WTC11 (cell line): Measurements from ENCODE around the gene UGT1A7.

Experiments
- ELF4 ChIP-seq: sonication (generic); formaldehyde crosslinking; IDR thresholded peaks from 2 replicates; pipeline ENCODE4 v1.8.1; 2022; ENCODE audit warnings: low read depth, mild to moderate bottlenecking, moderate library complexity, missing genetic modification reagents
- FOXK1 ChIP-seq: sonication (generic); formaldehyde crosslinking; IDR thresholded peaks from 2 replicates; pipeline ENCODE4 v1.8.0; 2022; ENCODE audit warnings: mild to moderate bottlenecking, moderate library complexity, missing genetic modification reagents
- TCF7 ChIP-seq: sonication (generic); formaldehyde crosslinking; IDR thresholded peaks from 2 replicates; pipeline ENCODE4 v1.8.0; 2022; ENCODE audit warnings: mild to moderate bottlenecking, low read depth, missing genetic modification reagents, moderate library complexity
- TEAD4 ChIP-seq: sonication (generic); formaldehyde crosslinking; IDR thresholded peaks from 2 replicates; pipeline ENCODE4 v1.8.0; 2022; ENCODE audit warnings: mild to moderate bottlenecking, missing genetic modification reagents
- TF ChIP-seq, protein P1 (sequence below): fragments of 200-600 bp; IDR thresholded peaks from 2 replicates; pipeline ENCODE4 v1.8.0; 2022; ENCODE audit warnings: antibody characterized with exemption
- TF ChIP-seq, protein P2 (sequence below): sonication (generic); formaldehyde crosslinking; conservative IDR thresholded peaks from 2 replicates; pipeline ENCODE4 v1.8.1; 2022; ENCODE audit warnings: mild to moderate bottlenecking, missing genetic modification reagents
- TF ChIP-seq, protein P3 (sequence below): fragments of 250-450 bp; sonication (Bioruptor Pico); IDR thresholded peaks from 2 replicates; pipeline ENCODE4 v1.9.0; 2021; ENCODE audit warnings: mild to moderate bottlenecking, borderline replicate concordance
- TF ChIP-seq, protein P4 (sequence below): sonication (generic); formaldehyde crosslinking; IDR thresholded peaks from 2 replicates; pipeline ENCODE4 v1.8.0; 2022; ENCODE audit warnings: mild to moderate bottlenecking, missing genetic modification reagents
- TF ChIP-seq, protein P5 (sequence below): sonication (generic); formaldehyde crosslinking; IDR thresholded peaks from 2 replicates; pipeline ENCODE4 v1.8.0; 2022; ENCODE audit warnings: mild to moderate bottlenecking, missing genetic modification reagents

DNA sequence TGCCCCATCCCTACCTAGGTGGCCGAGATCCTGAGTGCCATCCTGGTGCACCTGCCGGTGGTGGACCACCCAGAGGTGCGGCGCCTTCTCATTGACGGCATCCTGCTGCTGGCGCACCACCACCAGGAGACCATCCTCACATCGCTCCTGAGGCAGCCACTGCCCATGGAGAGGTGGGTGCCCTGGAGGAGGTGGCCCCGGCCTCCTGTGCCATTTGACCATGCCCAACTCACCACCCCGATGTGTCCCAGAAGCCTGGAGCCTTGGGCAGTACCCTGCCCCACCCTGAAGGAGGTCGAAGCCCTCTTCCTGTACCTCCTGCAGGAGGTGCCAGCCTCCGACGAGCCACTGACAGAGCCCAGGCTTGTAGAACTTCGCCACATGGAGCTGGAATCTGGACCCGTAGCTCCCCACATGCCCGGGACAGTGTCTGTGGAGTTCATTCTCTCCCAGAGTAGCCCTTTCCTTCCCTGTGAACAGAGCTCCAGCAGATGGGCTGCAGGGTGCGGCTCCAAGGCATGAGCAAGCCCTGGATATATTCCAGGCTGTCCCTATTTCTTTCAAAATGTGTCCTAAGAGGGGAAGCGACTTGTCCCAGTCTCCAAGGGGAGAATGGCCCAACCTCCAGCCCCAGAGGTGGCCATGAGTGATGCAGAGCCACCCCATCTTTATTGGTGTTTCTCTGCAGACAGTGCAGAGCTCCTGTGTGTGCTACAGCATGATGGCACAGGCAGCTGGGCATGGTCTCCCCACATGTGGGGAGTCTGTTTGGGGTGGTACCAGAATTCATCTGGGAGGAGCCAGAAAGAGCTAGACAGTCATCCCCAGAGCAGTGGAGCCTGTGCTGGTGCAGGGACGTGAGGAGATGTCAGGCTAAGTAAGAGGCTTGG lies 138.4 kb downstream of the UGT1A7 start:
- TF ChIP-seq, protein P1, sequence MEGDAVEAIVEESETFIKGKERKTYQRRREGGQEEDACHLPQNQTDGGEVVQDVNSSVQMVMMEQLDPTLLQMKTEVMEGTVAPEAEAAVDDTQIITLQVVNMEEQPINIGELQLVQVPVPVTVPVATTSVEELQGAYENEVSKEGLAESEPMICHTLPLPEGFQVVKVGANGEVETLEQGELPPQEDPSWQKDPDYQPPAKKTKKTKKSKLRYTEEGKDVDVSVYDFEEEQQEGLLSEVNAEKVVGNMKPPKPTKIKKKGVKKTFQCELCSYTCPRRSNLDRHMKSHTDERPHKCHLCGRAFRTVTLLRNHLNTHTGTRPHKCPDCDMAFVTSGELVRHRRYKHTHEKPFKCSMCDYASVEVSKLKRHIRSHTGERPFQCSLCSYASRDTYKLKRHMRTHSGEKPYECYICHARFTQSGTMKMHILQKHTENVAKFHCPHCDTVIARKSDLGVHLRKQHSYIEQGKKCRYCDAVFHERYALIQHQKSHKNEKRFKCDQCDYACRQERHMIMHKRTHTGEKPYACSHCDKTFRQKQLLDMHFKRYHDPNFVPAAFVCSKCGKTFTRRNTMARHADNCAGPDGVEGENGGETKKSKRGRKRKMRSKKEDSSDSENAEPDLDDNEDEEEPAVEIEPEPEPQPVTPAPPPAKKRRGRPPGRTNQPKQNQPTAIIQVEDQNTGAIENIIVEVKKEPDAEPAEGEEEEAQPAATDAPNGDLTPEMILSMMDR, result no peak
- no peak for TF ChIP-seq FOXK1 (CRISPR knock-in tag)
- TF ChIP-seq ELF4, result no peak
- TF ChIP-seq, protein P2, sequence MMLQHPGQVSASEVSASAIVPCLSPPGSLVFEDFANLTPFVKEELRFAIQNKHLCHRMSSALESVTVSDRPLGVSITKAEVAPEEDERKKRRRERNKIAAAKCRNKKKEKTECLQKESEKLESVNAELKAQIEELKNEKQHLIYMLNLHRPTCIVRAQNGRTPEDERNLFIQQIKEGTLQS, result no peak
- TF ChIP-seq, protein P3, sequence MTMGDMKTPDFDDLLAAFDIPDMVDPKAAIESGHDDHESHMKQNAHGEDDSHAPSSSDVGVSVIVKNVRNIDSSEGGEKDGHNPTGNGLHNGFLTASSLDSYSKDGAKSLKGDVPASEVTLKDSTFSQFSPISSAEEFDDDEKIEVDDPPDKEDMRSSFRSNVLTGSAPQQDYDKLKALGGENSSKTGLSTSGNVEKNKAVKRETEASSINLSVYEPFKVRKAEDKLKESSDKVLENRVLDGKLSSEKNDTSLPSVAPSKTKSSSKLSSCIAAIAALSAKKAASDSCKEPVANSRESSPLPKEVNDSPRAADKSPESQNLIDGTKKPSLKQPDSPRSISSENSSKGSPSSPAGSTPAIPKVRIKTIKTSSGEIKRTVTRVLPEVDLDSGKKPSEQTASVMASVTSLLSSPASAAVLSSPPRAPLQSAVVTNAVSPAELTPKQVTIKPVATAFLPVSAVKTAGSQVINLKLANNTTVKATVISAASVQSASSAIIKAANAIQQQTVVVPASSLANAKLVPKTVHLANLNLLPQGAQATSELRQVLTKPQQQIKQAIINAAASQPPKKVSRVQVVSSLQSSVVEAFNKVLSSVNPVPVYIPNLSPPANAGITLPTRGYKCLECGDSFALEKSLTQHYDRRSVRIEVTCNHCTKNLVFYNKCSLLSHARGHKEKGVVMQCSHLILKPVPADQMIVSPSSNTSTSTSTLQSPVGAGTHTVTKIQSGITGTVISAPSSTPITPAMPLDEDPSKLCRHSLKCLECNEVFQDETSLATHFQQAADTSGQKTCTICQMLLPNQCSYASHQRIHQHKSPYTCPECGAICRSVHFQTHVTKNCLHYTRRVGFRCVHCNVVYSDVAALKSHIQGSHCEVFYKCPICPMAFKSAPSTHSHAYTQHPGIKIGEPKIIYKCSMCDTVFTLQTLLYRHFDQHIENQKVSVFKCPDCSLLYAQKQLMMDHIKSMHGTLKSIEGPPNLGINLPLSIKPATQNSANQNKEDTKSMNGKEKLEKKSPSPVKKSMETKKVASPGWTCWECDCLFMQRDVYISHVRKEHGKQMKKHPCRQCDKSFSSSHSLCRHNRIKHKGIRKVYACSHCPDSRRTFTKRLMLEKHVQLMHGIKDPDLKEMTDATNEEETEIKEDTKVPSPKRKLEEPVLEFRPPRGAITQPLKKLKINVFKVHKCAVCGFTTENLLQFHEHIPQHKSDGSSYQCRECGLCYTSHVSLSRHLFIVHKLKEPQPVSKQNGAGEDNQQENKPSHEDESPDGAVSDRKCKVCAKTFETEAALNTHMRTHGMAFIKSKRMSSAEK (CRISPR knock-in tag), result no peak
- TF ChIP-seq, protein P4, sequence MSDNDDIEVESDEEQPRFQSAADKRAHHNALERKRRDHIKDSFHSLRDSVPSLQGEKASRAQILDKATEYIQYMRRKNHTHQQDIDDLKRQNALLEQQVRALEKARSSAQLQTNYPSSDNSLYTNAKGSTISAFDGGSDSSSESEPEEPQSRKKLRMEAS (CRISPR knock-in tag), result no peak
- TF ChIP-seq TEAD4 (CRISPR knock-in tag), result no peak
- TF ChIP-seq, protein P5, sequence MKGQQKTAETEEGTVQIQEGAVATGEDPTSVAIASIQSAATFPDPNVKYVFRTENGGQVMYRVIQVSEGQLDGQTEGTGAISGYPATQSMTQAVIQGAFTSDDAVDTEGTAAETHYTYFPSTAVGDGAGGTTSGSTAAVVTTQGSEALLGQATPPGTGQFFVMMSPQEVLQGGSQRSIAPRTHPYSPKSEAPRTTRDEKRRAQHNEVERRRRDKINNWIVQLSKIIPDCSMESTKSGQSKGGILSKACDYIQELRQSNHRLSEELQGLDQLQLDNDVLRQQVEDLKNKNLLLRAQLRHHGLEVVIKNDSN (CRISPR knock-in tag), result no peak
- no peak for TF ChIP-seq TCF7 (CRISPR knock-in tag)
